Adrenal gland (tissue), 12 donors: Measurements from ENCODE around the gene RABL3. TPM values are rescaled to one million over a fixed set of nuclear protein-coding genes. Genes with fewer than 3 reads are reported as not detected.

Source experiments
- DNase-seq, 7 donors: peaks; one replicate each; pipeline ENCODE4 v3.0.0-alpha.2; 2019 to 2020
- H3K27ac ChIP-seq, 5 donors: fragments of 200-600 bp; sonication (generic) in 4 of 5; 1 replicate in 3 of 5; 2 replicates in 2 of 5; pipeline versions ENCODE4 v1.5.1 to v1.8.0; 2016 to 2020; ENCODE audit warnings: mild to moderate bottlenecking in 1 of 5
- H3K27me3 ChIP-seq: fragments of 200-600 bp; 2 replicates; pipeline ENCODE4 v1.8.0; 2021
- H3K36me3 ChIP-seq, 2 donors: fragments of 200-600 bp; replicated peaks in 1 of 2; 1 replicate in 1 of 2; 2 replicates in 1 of 2; pipeline versions ENCODE4 v1.5.1 to v1.8.0; 2018 to 2022
- H3K4me1 ChIP-seq, 2 donors: fragments of 200-600 bp; replicated peaks in 1 of 2; 1 replicate in 1 of 2; 2 replicates in 1 of 2; pipeline versions ENCODE4 v1.5.1 to v1.8.0; 2018 to 2021
- H3K4me3 ChIP-seq, 4 donors: fragments of 200-600 bp; sonication (generic) in 3 of 4; one replicate each; pipeline ENCODE4 v1.5.1; 2016 to 2018
- H3K9me3 ChIP-seq, 3 donors: fragments of 200-600 bp; sonication (generic) in 1 of 3; replicated peaks in 1 of 3; 1 replicate in 2 of 3; 2 replicates in 1 of 3; pipeline versions ENCODE4 v1.5.1 to v1.8.0; 2016 to 2021
- POLR2A ChIP-seq, 2 donors: fragments of 450-650 bp; IDR thresholded peaks; one replicate each; pipeline ENCODE4 v1.6.1; 2017; ENCODE audit warnings: antibody characterized with exemption in 2 of 2, mild to moderate bottlenecking in 2 of 2, moderate library complexity in 1 of 2
- WGBS, 4 donors: extraction: QIAGEN DNeasy Blood & Tissue Kit in 2 of 4; methylation state at CpG; one replicate each; pipeline versions ENCODE4 v1.1.5 to v1.1.7; 2013 to 2017; 5-methylcytosine and 5-hydroxymethylcytosine counted together
- intact Hi-C, 2 donors: fragments of 100-400 bp; cut with DNase I; formaldehyde crosslinking; loops; one replicate each; pipeline versions ENCODE4 v1.14.1 to v1.15.0; 2022 to 2023
- polyA plus RNA-seq, 3 donors: library from polyadenylated mRNA; stranded (reverse); fragments of 200-250 nt in 2 of 3; fragments of 350-450 nt in 1 of 3; fragmentation: Illumina TruSeq in 1 of 3; extraction: RNeasy Lipid Tissue Mini Kit (QIAGEN cat#74804) in 1 of 3; gene quantifications; one replicate each; pipeline ENCODE4 v1.2.3, GENCODE V29; 2013 to 2014
- total RNA-seq, 9 donors: library from RNA; depleted of rRNA in 4 of 9; stranded (reverse); fragments of >200 nt in 4 of 9; fragments of 120-200 nt in 1 of 9; fragmentation: NEBNext Ultra II Directional in 1 of 9; extraction: Animal tissue kit (Norgen Biotek cat#: 25700) in 1 of 9; gene quantifications; one replicate each; pipeline versions ENCODE4 v1.1.0 to v1.2.4, GENCODE V29; 2013 to 2023
- TF ChIP-seq, protein P1 (sequence below), 6 experiments: fragments of 450-650 bp in 4 of 6; fragments of 200-600 bp in 2 of 6; sonication (generic) in 1 of 6; IDR thresholded peaks; 1 replicate in 5 of 6; 2 replicates in 1 of 6; pipeline versions ENCODE4 v1.5.1 to v1.8.0; 2016 to 2021; ENCODE audit warnings: antibody characterized with exemption in 6 of 6, mild to moderate bottlenecking in 2 of 6, moderate library complexity in 1 of 6
- donor health status: healthy with polysubstance abuse.
- donor health status: Bipolar disorder and iron deficiency.
- donor health status: DM: yes; HTN: yes; CAD: no.
- donor health status: DM: no; HTN: no; CAD: no.
- donor health status: DM: no; HTN: no; CAD: no.
- donor health status: DM: yes; HTN: yes; CAD: no.

RABL3 gene
- total and polyA plus RNA-seq, 12 donors = 5.8 to 94.2 (median 47.5) TPM

DNA sequence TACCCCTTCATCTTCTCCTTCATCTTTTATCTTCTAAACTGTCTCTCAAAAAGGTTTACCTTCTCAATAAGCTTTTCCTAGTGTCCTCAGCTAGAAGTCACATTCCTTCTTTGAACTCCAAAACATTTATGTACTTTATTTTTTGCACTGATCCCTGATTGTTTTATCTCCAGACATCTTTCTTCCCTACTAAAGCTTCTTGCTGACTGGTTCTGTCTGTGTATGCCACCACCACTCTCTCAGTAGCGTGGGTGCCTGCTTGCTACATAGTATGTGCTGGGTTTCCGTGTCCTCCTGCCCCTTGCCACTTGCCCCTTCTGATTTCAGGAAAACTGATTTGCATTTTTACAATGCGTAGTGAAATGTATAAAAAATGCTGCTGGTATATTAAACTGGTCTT lies 24.3 kb upstream of the RABL3 start:
- intact Hi-C loops = no loop called here
- 87 to 95% (median 90%) methylated on average over 3 of the region's 3 CpGs for WGBS, 4 donors
- no peaks in the 10 kb centered on the region for H3K9me3 ChIP-seq

DNA sequence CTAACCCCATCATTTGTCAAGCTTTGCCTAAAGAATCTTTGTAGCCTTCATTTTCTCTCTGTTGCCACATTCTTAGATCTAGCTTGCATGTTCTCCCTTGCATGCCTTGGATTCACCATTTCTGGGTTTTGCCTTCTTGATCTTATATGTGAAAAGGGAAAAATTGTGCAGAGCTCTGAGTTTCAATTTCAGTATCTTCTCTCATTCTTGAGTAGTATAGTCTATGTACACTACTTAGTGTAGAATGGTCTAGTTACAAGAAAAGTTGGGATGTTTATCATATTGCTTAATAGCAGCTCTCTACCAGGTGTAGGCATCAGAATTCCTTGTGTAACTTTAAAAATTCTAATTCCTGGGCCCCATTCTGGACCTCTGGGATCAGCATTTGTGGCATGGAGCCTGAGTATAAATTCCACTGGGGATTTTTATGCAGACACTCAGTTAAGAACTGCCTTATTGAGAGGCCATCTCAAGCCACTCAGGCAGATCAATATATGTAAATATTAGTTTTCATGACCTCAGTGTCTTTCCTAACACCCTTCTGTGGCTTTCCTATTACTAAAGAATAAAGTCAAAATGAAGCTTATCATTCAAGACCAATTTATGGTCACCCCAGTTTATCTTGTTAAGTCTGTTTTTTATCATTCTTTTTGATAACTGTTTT lies 23.6 kb upstream of the RABL3 start:
- no peak for DNase-seq

More for the DNA sequence above, 24.3 kb upstream of the RABL3 start:
- Histone ChIP-seq H3K27ac (peak overlapping the region in 2 of 5 donors; percentile 55 to 59), H3K4me1 (peaks cover 29 to 35% of the 10 kb centered on the region in 2 donors), H3K36me3 (no peaks in the 10 kb centered on the region), H3K27me3 (no peaks in the 10 kb centered on the region), H3K4me3 (no peak overlapping the region)
- DNase-seq = no peak
- TF ChIP-seq, protein P1, sequence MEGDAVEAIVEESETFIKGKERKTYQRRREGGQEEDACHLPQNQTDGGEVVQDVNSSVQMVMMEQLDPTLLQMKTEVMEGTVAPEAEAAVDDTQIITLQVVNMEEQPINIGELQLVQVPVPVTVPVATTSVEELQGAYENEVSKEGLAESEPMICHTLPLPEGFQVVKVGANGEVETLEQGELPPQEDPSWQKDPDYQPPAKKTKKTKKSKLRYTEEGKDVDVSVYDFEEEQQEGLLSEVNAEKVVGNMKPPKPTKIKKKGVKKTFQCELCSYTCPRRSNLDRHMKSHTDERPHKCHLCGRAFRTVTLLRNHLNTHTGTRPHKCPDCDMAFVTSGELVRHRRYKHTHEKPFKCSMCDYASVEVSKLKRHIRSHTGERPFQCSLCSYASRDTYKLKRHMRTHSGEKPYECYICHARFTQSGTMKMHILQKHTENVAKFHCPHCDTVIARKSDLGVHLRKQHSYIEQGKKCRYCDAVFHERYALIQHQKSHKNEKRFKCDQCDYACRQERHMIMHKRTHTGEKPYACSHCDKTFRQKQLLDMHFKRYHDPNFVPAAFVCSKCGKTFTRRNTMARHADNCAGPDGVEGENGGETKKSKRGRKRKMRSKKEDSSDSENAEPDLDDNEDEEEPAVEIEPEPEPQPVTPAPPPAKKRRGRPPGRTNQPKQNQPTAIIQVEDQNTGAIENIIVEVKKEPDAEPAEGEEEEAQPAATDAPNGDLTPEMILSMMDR (IDR thresholded peaks at IDR 0.05) = no peak
- no peak for TF ChIP-seq POLR2A (IDR thresholded peaks at IDR 0.05)

DNA sequence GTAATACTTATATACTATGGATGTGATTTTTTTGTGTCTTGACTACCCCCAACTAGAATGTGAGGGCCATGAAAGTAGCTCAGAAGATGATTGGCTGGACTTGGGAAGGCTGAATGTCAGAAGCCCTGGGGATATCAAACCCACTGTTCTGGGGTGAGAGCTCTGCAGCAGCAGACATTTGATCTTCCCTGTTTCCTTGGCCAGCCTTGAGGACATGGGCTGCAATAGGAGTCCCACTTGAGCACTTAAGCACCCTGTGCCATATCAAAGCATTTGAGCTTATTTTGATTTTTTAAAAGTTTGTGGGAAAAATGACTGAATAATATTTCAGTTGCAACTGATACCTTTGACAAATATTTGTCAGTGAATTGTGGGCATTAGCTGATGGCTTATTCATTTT lies 21.9 kb upstream of the RABL3 start:
- Histone ChIP-seq H3K36me3 (no peaks in the 10 kb centered on the region), H3K4me1 (peaks cover 29 to 35% of the 10 kb centered on the region in 2 donors), H3K27ac (peak overlapping the region in 1 of 5 donors; percentile 15), H3K4me3 (no peak overlapping the region), H3K9me3 (no peaks in the 10 kb centered on the region), H3K27me3 (no peaks in the 10 kb centered on the region)
- no peak for DNase-seq
- TF ChIP-seq, protein P1 (IDR thresholded peaks at IDR 0.05) = no peak
- TF ChIP-seq POLR2A (IDR thresholded peaks at IDR 0.05) = no peak
- intact Hi-C loops = no loop called here

More for the DNA sequence above, 23.6 kb upstream of the RABL3 start:
- intact Hi-C loops = no loop called here
- H3K4me3 ChIP-seq = no peak overlapping the region
- no peaks in the 10 kb centered on the region for H3K36me3 ChIP-seq
- no peaks in the 10 kb centered on the region for H3K27me3 ChIP-seq
- no peak overlapping the region for H3K27ac ChIP-seq
- no peak for TF ChIP-seq POLR2A (IDR thresholded peaks at IDR 0.05)
- TF ChIP-seq, protein P1 (IDR thresholded peaks at IDR 0.05) = no peak
- peaks cover 29 to 35% of the 10 kb centered on the region in 2 donors for H3K4me1 ChIP-seq
- no peaks in the 10 kb centered on the region for H3K9me3 ChIP-seq

DNA sequence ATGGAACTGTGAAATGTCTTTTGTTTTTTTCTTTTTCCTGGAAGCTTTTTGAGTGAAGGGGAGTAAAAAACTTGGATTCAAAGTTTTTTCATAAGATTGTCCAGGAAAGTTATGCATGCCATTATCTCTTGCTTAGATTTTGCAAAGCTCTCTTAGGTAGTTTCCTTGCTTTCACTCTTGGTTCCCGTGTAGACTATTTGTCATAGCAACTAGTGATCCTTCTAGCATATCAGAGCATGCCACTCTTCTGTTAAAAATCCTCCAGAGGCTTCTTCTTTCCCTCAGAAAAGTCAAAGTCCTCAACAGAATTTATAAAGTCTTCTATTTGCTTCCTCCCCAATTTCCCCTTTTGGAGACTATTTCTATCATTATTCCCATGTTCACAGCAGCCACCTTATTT lies 21.3 kb upstream of the RABL3 start:
- Histone ChIP-seq H3K27me3 (no peaks in the 10 kb centered on the region), H3K36me3 (no peaks in the 10 kb centered on the region), H3K4me3 (no peak overlapping the region), H3K9me3 (no peaks in the 10 kb centered on the region), H3K27ac (no peak overlapping the region), H3K4me1 (peaks cover 25 to 35% of the 10 kb centered on the region in 2 donors)
- intact Hi-C loops = no loop called here
- no peak for DNase-seq
- 36 to 58% (median 48%) methylated on average over 1 of the region's 1 CpG for WGBS, 4 donors
- TF ChIP-seq, protein P1 (IDR thresholded peaks at IDR 0.05) = no peak
- no peak for TF ChIP-seq POLR2A (IDR thresholded peaks at IDR 0.05)
